Measurements from ENCODE around the gene NKAP. TPM values are rescaled to one million over a fixed set of nuclear protein-coding genes. Genes with fewer than 3 reads are reported as not detected.
"Not testable (repeated sequence)": the region's sequence is repeated elsewhere in the genome, so short reads cannot be mapped to it uniquely, and the experiment has no call there.

The NKAP gene
- total RNA-seq, 3 donors from 2014 or later (not counting 1 experiment from before 2014, with no cell fraction given) = 14.7 to 20.0 (median 15.4) TPM

DNA sequence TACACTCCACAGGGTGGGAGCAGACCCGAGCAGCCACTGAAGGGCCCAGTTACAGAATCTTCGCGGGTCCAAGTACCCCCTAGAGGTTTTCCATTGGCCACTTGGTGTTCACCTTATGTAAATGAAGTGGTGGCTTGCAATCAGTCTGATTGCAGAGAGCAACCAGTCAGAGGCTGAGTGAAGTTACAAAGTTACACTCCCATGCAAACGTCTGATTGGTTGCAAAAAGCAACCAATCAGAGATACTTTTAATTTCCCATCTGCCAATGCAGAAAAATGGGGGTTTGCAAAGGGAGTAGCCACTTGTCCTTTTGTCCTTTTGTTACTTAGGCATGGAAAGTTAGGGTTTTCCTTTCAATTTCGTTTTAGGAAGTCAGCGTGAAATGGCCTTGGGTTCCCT is 27.0 kb upstream of the NKAP start:
- H3K27ac ChIP-seq (ENCODE audit: low read length) = no peak overlapping the region
- no peaks in the 10 kb centered on the region for H3K27me3 ChIP-seq (ENCODE audit: control insufficient read depth, insufficient read depth, low read length)
- no peak for DNase-seq
- Mint-ChIP-seq H3K9me3 (no peaks in the 10 kb centered on the region), H3K27ac (no peak overlapping the region), H3K4me3 (no peak overlapping the region), H3K27me3 (ENCODE audit: low read depth in 2 of 2) (no peaks in the 10 kb centered on the region), H3K36me3 (no peaks in the 10 kb centered on the region), H3K4me1 (no peaks in the 10 kb centered on the region)
- 84% methylated on average over 3 of the region's 6 CpGs for WGBS (ENCODE audit: insufficient coverage)
- intact Hi-C loops (cut with micrococcal nuclease) = no loop called here
- no peaks in the 10 kb centered on the region for H3K9me3 ChIP-seq (ENCODE audit: control insufficient read depth, insufficient read depth, low read length)
- no peaks in the 10 kb centered on the region for H3K4me1 ChIP-seq (ENCODE audit: control insufficient read depth, insufficient read depth, low read length)
- no peak for ATAC-seq
- H3K4me3 ChIP-seq (ENCODE audit: low read length) = no peak overlapping the region
- TF ChIP-seq, protein P1, sequence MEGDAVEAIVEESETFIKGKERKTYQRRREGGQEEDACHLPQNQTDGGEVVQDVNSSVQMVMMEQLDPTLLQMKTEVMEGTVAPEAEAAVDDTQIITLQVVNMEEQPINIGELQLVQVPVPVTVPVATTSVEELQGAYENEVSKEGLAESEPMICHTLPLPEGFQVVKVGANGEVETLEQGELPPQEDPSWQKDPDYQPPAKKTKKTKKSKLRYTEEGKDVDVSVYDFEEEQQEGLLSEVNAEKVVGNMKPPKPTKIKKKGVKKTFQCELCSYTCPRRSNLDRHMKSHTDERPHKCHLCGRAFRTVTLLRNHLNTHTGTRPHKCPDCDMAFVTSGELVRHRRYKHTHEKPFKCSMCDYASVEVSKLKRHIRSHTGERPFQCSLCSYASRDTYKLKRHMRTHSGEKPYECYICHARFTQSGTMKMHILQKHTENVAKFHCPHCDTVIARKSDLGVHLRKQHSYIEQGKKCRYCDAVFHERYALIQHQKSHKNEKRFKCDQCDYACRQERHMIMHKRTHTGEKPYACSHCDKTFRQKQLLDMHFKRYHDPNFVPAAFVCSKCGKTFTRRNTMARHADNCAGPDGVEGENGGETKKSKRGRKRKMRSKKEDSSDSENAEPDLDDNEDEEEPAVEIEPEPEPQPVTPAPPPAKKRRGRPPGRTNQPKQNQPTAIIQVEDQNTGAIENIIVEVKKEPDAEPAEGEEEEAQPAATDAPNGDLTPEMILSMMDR (IDR thresholded peaks at IDR 0.05) = no peak
- no peaks in the 10 kb centered on the region for H3K36me3 ChIP-seq (ENCODE audit: control insufficient read depth, insufficient read depth, low read length)

DNA sequence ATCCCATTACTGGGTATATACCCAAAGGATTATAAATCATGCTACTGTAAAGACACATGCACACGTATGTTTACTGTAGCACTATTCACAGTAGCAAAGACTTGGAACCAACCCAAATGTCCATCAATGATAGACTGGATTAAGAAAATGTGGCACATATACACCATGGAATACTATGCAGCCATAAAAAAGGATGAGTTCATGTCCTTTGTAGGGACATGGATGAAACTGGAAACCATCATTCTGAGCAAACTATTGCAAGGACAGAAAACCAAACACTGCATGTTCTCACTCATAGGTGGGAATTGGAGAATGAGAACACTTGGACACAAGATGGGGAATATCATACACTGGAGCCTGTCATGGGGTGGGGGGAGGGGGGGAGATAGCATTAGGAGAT is 23.3 kb upstream of the NKAP start:
- H3K36me3 Mint-ChIP-seq; H3K27me3 ChIP-seq (ENCODE audit: control insufficient read depth, insufficient read depth, low read length); H3K27ac Mint-ChIP-seq; H3K4me1 ChIP-seq (ENCODE audit: control insufficient read depth, insufficient read depth, low read length); H3K4me1 Mint-ChIP-seq; H3K9me3 ChIP-seq (ENCODE audit: control insufficient read depth, insufficient read depth, low read length); H3K4me3 Mint-ChIP-seq; H3K4me3 ChIP-seq (ENCODE audit: low read length); H3K27ac ChIP-seq (ENCODE audit: low read length); H3K27me3 Mint-ChIP-seq (ENCODE audit: low read depth in 2 of 2); intact Hi-C loops (cut with micrococcal nuclease); H3K9me3 Mint-ChIP-seq; DNase-seq; ATAC-seq; H3K36me3 ChIP-seq (ENCODE audit: control insufficient read depth, insufficient read depth, low read length): not testable (repeated sequence)
- WGBS (ENCODE audit: insufficient coverage) = no CpG with 5 or more reads among the region's 1 CpG

DNA sequence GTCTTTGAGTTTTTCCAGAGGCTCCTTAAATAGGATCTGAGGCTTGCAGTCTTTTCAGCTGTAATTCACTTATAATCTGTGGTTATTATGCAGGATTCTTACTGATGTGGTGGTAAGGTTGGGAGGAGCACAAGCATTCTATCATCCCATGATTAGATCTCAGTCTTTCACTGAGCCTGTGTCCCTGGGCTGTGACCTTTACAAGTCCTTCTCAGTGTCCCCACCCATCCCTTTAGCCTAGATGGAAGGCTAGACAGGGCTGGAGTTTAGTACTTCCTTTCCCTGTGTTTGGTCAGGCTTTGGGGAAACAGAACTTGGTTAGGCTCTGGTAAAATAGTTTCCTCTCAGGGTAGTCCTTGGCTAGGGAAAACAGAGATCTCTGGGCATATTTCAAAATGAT is 17.1 kb upstream of the NKAP start:
- H3K9me3 ChIP-seq (ENCODE audit: control insufficient read depth, insufficient read depth, low read length) = no peaks in the 10 kb centered on the region
- intact Hi-C loops (cut with micrococcal nuclease) = no loop called here
- H3K27me3 Mint-ChIP-seq (ENCODE audit: low read depth in 2 of 2) = peaks cover 8 to 33% of the 10 kb centered on the region in 2 donors
- peaks cover 7 to 10% of the 10 kb centered on the region in 2 donors for H3K4me1 Mint-ChIP-seq
- no peaks in the 10 kb centered on the region for H3K9me3 Mint-ChIP-seq
- no peak overlapping the region for H3K27ac ChIP-seq (ENCODE audit: low read length)
- no peaks in the 10 kb centered on the region for H3K36me3 ChIP-seq (ENCODE audit: control insufficient read depth, insufficient read depth, low read length)
- peaks cover 16% of the 10 kb centered on the region for H3K4me1 ChIP-seq (ENCODE audit: control insufficient read depth, insufficient read depth, low read length)
- ATAC-seq (no peak), DNase-seq (no peak)
- TF ChIP-seq, protein P1 (IDR thresholded peaks at IDR 0.05) = no peak
- no peak overlapping the region for H3K4me3 ChIP-seq (ENCODE audit: low read length)
- no peak overlapping the region for H3K4me3 Mint-ChIP-seq
- H3K27ac Mint-ChIP-seq = no peak overlapping the region
- no peaks in the 10 kb centered on the region for H3K36me3 Mint-ChIP-seq
- peaks cover 2% of the 10 kb centered on the region for H3K27me3 ChIP-seq (ENCODE audit: control insufficient read depth, insufficient read depth, low read length)

DNA sequence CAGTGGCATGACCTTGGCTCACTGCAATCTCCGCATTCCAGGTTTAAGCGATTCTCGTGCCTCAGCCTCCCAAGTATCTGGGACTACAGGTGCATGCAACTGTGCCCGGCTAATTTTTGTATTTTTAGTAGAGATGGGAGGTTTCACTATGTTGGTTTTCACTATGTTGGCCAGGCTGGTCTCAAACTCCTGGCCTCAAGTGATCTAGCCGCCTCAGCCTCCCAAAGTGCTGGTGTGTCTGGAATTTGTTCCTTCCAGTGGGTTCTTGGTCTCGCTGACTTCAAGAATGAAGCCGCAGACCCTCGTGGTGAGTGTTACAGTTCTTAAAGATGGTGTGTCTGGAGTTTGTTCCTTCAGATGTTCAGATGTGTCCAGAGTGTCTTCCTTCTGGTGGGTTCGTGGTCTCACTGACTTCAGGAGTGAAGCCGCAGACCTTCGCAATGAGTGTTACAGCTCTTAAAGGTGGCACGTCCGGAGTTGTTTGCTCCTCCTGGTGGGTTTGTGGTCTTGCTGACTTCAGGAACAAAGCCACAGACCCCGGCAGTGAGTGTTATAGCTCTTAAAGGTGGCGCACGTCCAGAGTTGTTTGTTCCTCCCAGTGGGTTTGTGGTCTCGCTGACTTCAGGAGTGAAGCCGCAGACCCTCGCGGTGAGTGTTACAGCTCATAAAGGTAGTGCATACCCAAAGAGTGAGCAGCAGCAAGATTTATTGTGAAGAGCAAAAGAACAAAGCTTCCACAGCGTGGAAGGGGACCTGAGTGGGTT is 12.4 kb upstream of the NKAP start:
- intact Hi-C loops (cut with micrococcal nuclease); H3K4me3 ChIP-seq (ENCODE audit: low read length); H3K27me3 ChIP-seq (ENCODE audit: control insufficient read depth, insufficient read depth, low read length); H3K4me3 Mint-ChIP-seq; H3K9me3 ChIP-seq (ENCODE audit: control insufficient read depth, insufficient read depth, low read length); H3K27ac ChIP-seq (ENCODE audit: low read length); H3K36me3 ChIP-seq (ENCODE audit: control insufficient read depth, insufficient read depth, low read length); H3K36me3 Mint-ChIP-seq; H3K9me3 Mint-ChIP-seq: not testable (repeated sequence)
- peaks cover 17% of the 10 kb centered on the region for H3K4me1 ChIP-seq (ENCODE audit: control insufficient read depth, insufficient read depth, low read length)
- Mint-ChIP-seq H3K27me3 (ENCODE audit: low read depth in 2 of 2) (peaks cover 3 to 43% of the 10 kb centered on the region in 2 donors), H3K4me1 (peaks cover 8 to 12% of the 10 kb centered on the region in 2 donors), H3K27ac (peak overlapping the region; percentile 59 to 66)
- peak in 2 of 3 donors; percentile 58 to 75 for ATAC-seq
- peak; percentile 16 to 72 for DNase-seq
- 16% methylated on average over 17 of the region's 21 CpGs for WGBS (ENCODE audit: insufficient coverage)

Data from natural killer cell (primary cell).